ENCODE results near the gene ANXA10.

The ANXA10 gene

GRCh38 chr4:168154546-168155277, 62.4 kb downstream of the ANXA10 start:
- DNase-seq (ENCODE audit: low read depth), result no peak

- peak; percentile 45 for DNase-seq (ENCODE audit: low read depth)
Observed at GRCh38 chr4:168162604-168163003, 70.3 kb downstream of the ANXA10 start.

- DNase-seq (ENCODE audit: low read depth), result no peak
Observed at GRCh38 chr4:168163106-168163505, 70.8 kb downstream of the ANXA10 start.

GRCh38 chr4:168164045-168164444, 71.7 kb downstream of the ANXA10 start:
- no peak for DNase-seq (ENCODE audit: low read depth)

GRCh38 chr4:168164915-168165548, 72.7 kb downstream of the ANXA10 start:
- no peak for DNase-seq (ENCODE audit: low read depth)

GRCh38 chr4:168167714-168168284, 75.5 kb downstream of the ANXA10 start:
- DNase-seq (ENCODE audit: low read depth), result no peak

- DNase-seq (ENCODE audit: low read depth), result no peak
Observed at GRCh38 chr4:168174308-168174707, 82.0 kb downstream of the ANXA10 start.

GRCh38 chr4:168177546-168178149, 85.3 kb downstream of the ANXA10 start:
- no peak for DNase-seq (ENCODE audit: low read depth)

- peak; percentile 60 for DNase-seq (ENCODE audit: low read depth)
Observed at GRCh38 chr4:168183717-168184571, 91.6 kb downstream of the ANXA10 start.

GRCh38 chr4:168188754-168189153, 96.4 kb downstream of the ANXA10 start:
- no peak for DNase-seq (ENCODE audit: low read depth)

GRCh38 chr4:168197926-168198325, 105.6 kb downstream of the ANXA10 start:
- no peak for DNase-seq (ENCODE audit: low read depth)

GRCh38 chr4:168199260-168199957, 107.1 kb downstream of the ANXA10 start:
- no peak for DNase-seq (ENCODE audit: low read depth)

- peak; percentile 55 for DNase-seq (ENCODE audit: low read depth)
Observed at GRCh38 chr4:168200685-168201084, 108.3 kb downstream of the ANXA10 start.

GRCh38 chr4:168203233-168203911, 111.0 kb downstream of the ANXA10 start:
- DNase-seq (ENCODE audit: low read depth), result peak; percentile 4

GRCh38 chr4:168208957-168209614, 116.7 kb downstream of the ANXA10 start:
- no peak for DNase-seq (ENCODE audit: low read depth)

GRCh38 chr4:168212656-168213055, 120.3 kb downstream of the ANXA10 start:
- no peak for DNase-seq (ENCODE audit: low read depth)

- peak; percentile 8 for DNase-seq (ENCODE audit: low read depth)
Observed at GRCh38 chr4:168213511-168213910, 121.2 kb downstream of the ANXA10 start.

- peak; percentile 91 for DNase-seq (ENCODE audit: low read depth)
Observed at GRCh38 chr4:168218645-168219044, 126.3 kb downstream of the ANXA10 start.

- peak; percentile 44 for DNase-seq (ENCODE audit: low read depth)
Observed at GRCh38 chr4:168220893-168221292, 128.6 kb downstream of the ANXA10 start.

GRCh38 chr4:168221301-168221700, 129.0 kb downstream of the ANXA10 start:
- DNase-seq (ENCODE audit: low read depth), result peak; percentile 83
